Lung (tissue), 12 donors: Measurements from ENCODE around the gene PLEKHG4. TPM values are rescaled to one million over a fixed set of nuclear protein-coding genes. Genes with fewer than 3 reads are reported as not detected.

Experiments used
- ATAC-seq: fragments of 200-7000 bp; cut with Tn5 transposase; one replicate; pipeline ENCODE4 v1.9.1; 2020; ENCODE audit warnings: moderate number of reproducible peaks; ENCODE audit not compliant: insufficient read depth, low FRiP score
- DNase-seq, 3 donors: peaks; one replicate each; pipeline ENCODE4 v3.0.0-alpha.2; 2013 to 2017
- H3K27ac ChIP-seq, 2 donors: one replicate each; pipeline ENCODE4 v1.5.1; 2013; ENCODE audit warnings: mild to moderate bottlenecking in 2 of 2, moderate library complexity in 2 of 2, control low read depth in 1 of 2, inconsistent platforms in 1 of 2, low read depth in 1 of 2, low read length in 1 of 2
- H3K27me3 ChIP-seq, 3 donors: one replicate each; pipeline ENCODE4 v1.5.1; 2013; ENCODE audit warnings: low read length in 2 of 3; ENCODE audit not compliant: control insufficient read depth in 3 of 3, insufficient read depth in 3 of 3
- H3K36me3 ChIP-seq, 4 donors: one replicate each; pipeline ENCODE4 v1.5.1; 2013; ENCODE audit warnings: low read length in 4 of 4, mild to moderate bottlenecking in 1 of 4, moderate library complexity in 1 of 4; ENCODE audit not compliant: control insufficient read depth in 4 of 4, insufficient read depth in 4 of 4
- H3K4me1 ChIP-seq, 5 donors: one replicate each; pipeline ENCODE4 v1.5.1; 2013; ENCODE audit warnings: low read length in 5 of 5, mild to moderate bottlenecking in 2 of 5, moderate library complexity in 1 of 5; ENCODE audit not compliant: control insufficient read depth in 5 of 5, insufficient read depth in 5 of 5
- H3K4me3 ChIP-seq: one replicate; pipeline ENCODE4 v1.5.1; 2013; ENCODE audit warnings: mild to moderate bottlenecking, control low read depth, moderate library complexity
- H3K9ac ChIP-seq, 2 donors: one replicate each; pipeline ENCODE4 v1.5.1; 2013; ENCODE audit warnings: low read length in 2 of 2, control low read depth in 1 of 2; ENCODE audit not compliant: insufficient read depth in 1 of 2
- H3K9me3 ChIP-seq, 4 donors: one replicate each; pipeline ENCODE4 v1.5.1; 2013; ENCODE audit warnings: low read length in 3 of 4, mild to moderate bottlenecking in 1 of 4, moderate library complexity in 1 of 4; ENCODE audit not compliant: control insufficient read depth in 4 of 4, insufficient read depth in 3 of 4
- CTCF ChIP-seq: IDR thresholded peaks from 2 replicates; pipeline ENCODE4 v1.5.1; 2012; ENCODE audit warnings: mild to moderate bottlenecking; ENCODE audit errors: control extremely low read depth, extremely low read depth
- WGBS, 2 donors: extraction: QIAGEN DNeasy Blood & Tissue Kit; methylation state at CpG; one replicate each; pipeline ENCODE4 v1.1.7; 2013; 5-methylcytosine and 5-hydroxymethylcytosine counted together
- polyA plus RNA-seq, 2 donors: library from polyadenylated mRNA; stranded (reverse); fragments of 200-250 nt; gene quantifications; one replicate each; pipeline ENCODE4 v1.2.1, GENCODE V29; 2013
- total RNA-seq, 2 donors: library from RNA; depleted of rRNA in 1 of 2; stranded (reverse); fragments of >200 nt in 1 of 2; gene quantifications; one replicate each; pipeline ENCODE4 v1.2.1, GENCODE V29; 2014 to 2021
- donor health status: control.
- donor health status: control.
- donor health status: Bipolar disorder and iron deficiency.
- donor health status: healthy.
- donor health status: DM: yes; HTN: yes; CAD: no.

PLEKHG4 gene
- total and polyA plus RNA-seq, 4 donors = 9.0 to 26.9 (median 17.1) TPM

- H3K36me3 ChIP-seq = peaks cover 0 to 7% (median 0%) of the 10 kb centered on the region in 4 donors
- H3K9me3 ChIP-seq = no peaks in the 10 kb centered on the region
- no peak overlapping the region for H3K27ac ChIP-seq
- peaks cover 0 to 2% (median 0%) of the 10 kb centered on the region in 5 donors for H3K4me1 ChIP-seq
- ATAC-seq (no peak), DNase-seq (no peak)
- no peak overlapping the region for H3K9ac ChIP-seq
- no peak overlapping the region for H3K4me3 ChIP-seq
- H3K27me3 ChIP-seq = no peaks in the 10 kb centered on the region
- 93 to 94% methylated on average over 28 of the region's 28 CpGs for WGBS, 2 donors
- TF ChIP-seq CTCF = no peak
Observed at GRCh38 chr16:67286441-67287235, 7.3 kb downstream of the PLEKHG4 start.

GRCh38 chr16:67287960-67288359 lies 8.6 kb downstream of the PLEKHG4 start:
- TF ChIP-seq CTCF = no peak
- Histone ChIP-seq H3K27ac (no peak overlapping the region), H3K9me3 (no peaks in the 10 kb centered on the region), H3K9ac (no peak overlapping the region), H3K36me3 (peaks cover 0 to 7% (median 0%) of the 10 kb centered on the region in 4 donors), H3K27me3 (no peaks in the 10 kb centered on the region), H3K4me3 (no peak overlapping the region), H3K4me1 (peaks cover 0 to 2% (median 0%) of the 10 kb centered on the region in 5 donors)
- DNase-seq (no peak), ATAC-seq (no peak)
- WGBS, 2 donors = 96 to 99% methylated on average over 14 of the region's 14 CpGs

GRCh38 chr16:67291461-67291860 lies 12.1 kb downstream of the PLEKHG4 start:
- Histone ChIP-seq H3K36me3 (peaks cover 0 to 7% (median 0%) of the 10 kb centered on the region in 4 donors), H3K9ac (no peak overlapping the region), H3K27ac (no peak overlapping the region), H3K4me3 (no peak overlapping the region), H3K4me1 (peaks cover 0 to 8% (median 2%) of the 10 kb centered on the region in 5 donors), H3K27me3 (no peaks in the 10 kb centered on the region), H3K9me3 (no peaks in the 10 kb centered on the region)
- DNase-seq (no peak), ATAC-seq (no peak)
- TF ChIP-seq CTCF = no peak
- 91 to 95% methylated on average over 7 of the region's 7 CpGs for WGBS, 2 donors
